HG03520 (cell line): ENCODE measurements around the gene GNMT.
"Not testable (repeated sequence)": the region's sequence is repeated elsewhere in the genome, so short reads cannot be mapped to it uniquely, and the experiment has no call there.

Experiments used
- ATAC-seq: cut with Tn5 transposase; IDR thresholded peaks from one replicate; pipeline ENCODE4 v1.9.1; 2021; ENCODE audit warnings: mild to moderate bottlenecking, moderate library complexity; ENCODE audit not compliant: unreplicated experiment

Gene GNMT

GRCh38 chr6:42940493-42941045, 20.0 kb upstream of the GNMT start:
- ATAC-seq = no peak

GRCh38 chr6:42941356-42941755, 19.2 kb upstream of the GNMT start:
- ATAC-seq = not testable (repeated sequence)

GRCh38 chr6:42942444-42942843, 18.1 kb upstream of the GNMT start:
- ATAC-seq = no peak

- no peak for ATAC-seq
Observed at GRCh38 chr6:42947950-42948349, 12.6 kb upstream of the GNMT start.

GRCh38 chr6:42952389-42952788, 8.2 kb upstream of the GNMT start:
- no peak for ATAC-seq

- not testable (repeated sequence) for ATAC-seq
Observed at GRCh38 chr6:42954405-42954804, 6.1 kb upstream of the GNMT start.

GRCh38 chr6:42958125-42958524, 2.4 kb upstream of the GNMT start:
- no peak for ATAC-seq

GRCh38 chr6:42959917-42960242, 674 bp upstream of the GNMT start:
- no peak for ATAC-seq

GRCh38 chr6:42961020-42961470, 491 bp downstream of the GNMT start:
- ATAC-seq = no peak

- no peak for ATAC-seq
Observed at GRCh38 chr6:42962096-42962495, 1.5 kb downstream of the GNMT start.

- no peak for ATAC-seq
Observed at GRCh38 chr6:42962502-42963178, 2.1 kb downstream of the GNMT start.

GRCh38 chr6:42963179-42963854, 2.8 kb downstream of the GNMT start:
- no peak for ATAC-seq

- no peak for ATAC-seq
Observed at GRCh38 chr6:42963855-42964605, 3.5 kb downstream of the GNMT start.

- no peak for ATAC-seq
Observed at GRCh38 chr6:42966571-42966970, 6.0 kb downstream of the GNMT start.

- no peak for ATAC-seq
Observed at GRCh38 chr6:42967228-42967627, 6.7 kb downstream of the GNMT start.

- no peak for ATAC-seq
Observed at GRCh38 chr6:42968126-42968701, 7.7 kb downstream of the GNMT start.

GRCh38 chr6:42968783-42969182, 8.2 kb downstream of the GNMT start:
- no peak for ATAC-seq

GRCh38 chr6:42969431-42969830, 8.9 kb downstream of the GNMT start:
- no peak for ATAC-seq

GRCh38 chr6:42969934-42970333, 9.4 kb downstream of the GNMT start:
- no peak for ATAC-seq

- ATAC-seq = no peak
Observed at GRCh38 chr6:42970871-42971612, 10.5 kb downstream of the GNMT start.
